IMR-90 (cell line): ENCODE results near the gene NAA15. TPM values are rescaled to one million over a fixed set of nuclear protein-coding genes. Genes with fewer than 3 reads are reported as not detected.

ENCODE experiments used
- ATAC-seq: fragments of 200-7000 bp; cut with Tn5 transposase; 2 replicates; pipeline ENCODE4 v1.9.1; 2020; ENCODE audit warnings: low read depth, mild to moderate bottlenecking, moderate library complexity
- BruUV-seq: library from RNA; stranded (reverse); fragments of 400-500 nt; replicated peaks from 2 replicates; lab custom pipeline; 2021; lab: Mats Ljungman, UMichigan
- CTCF ChIA-PET: fragments of 300-600 bp; formaldehyde crosslinking; extraction: SDS; loops from one replicate; lab custom pipeline; 2021; ENCODE audit warnings: antibody characterized with exemption; lab: Yijun Ruan, JAX
- POLR2A ChIA-PET: fragments of 300-600 bp; sonication (Branson Sonifier 250); formaldehyde crosslinking; loops from one replicate; lab custom pipeline; 2022; ENCODE audit warnings: antibody characterized with exemption; ENCODE audit not compliant: unreplicated experiment; lab: Charles Lee
- DNase-seq: peaks from one replicate; pipeline ENCODE4 v3.0.0; 2013
- H2AFZ ChIP-seq: replicated peaks from 2 replicates; pipeline ENCODE3; 2013; ENCODE audit warnings: low read length, mild to moderate bottlenecking; ENCODE audit not compliant: poor library complexity
- H2AK5ac ChIP-seq: 2 replicates; pipeline ENCODE4 v1.6.1; 2013; ENCODE audit warnings: low read depth, low read length, inconsistent platforms
- H2AK9ac ChIP-seq: replicated peaks from 2 replicates; pipeline ENCODE3; 2013; ENCODE audit warnings: mild to moderate bottlenecking, low read depth, low read length, moderate library complexity; ENCODE audit not compliant: poor library complexity
- H2BK120ac ChIP-seq: 2 replicates; pipeline ENCODE4 v1.6.1; 2013; ENCODE audit warnings: low read depth, low read length, inconsistent platforms
- H2BK15ac ChIP-seq: 3 replicates; pipeline ENCODE4 v1.6.1; 2013; ENCODE audit warnings: low read depth, low read length, inconsistent platforms
- H2BK20ac ChIP-seq: 2 replicates; pipeline ENCODE4 v1.6.1; 2013; ENCODE audit warnings: low read depth, mild to moderate bottlenecking, inconsistent platforms, low read length, moderate library complexity
- H2BK5ac ChIP-seq: 2 replicates; pipeline ENCODE4 v1.6.1; 2013; ENCODE audit warnings: mild to moderate bottlenecking, low read depth, low read length, inconsistent platforms; ENCODE audit not compliant: poor library complexity, severe bottlenecking
- H3K14ac ChIP-seq: replicated peaks from 2 replicates; pipeline ENCODE4 v1.6.1; 2013; ENCODE audit warnings: low read depth, low read length, inconsistent platforms
- H3K18ac ChIP-seq: 2 replicates; pipeline ENCODE4 v1.6.1; 2013; ENCODE audit warnings: low read depth, low read length, control low read depth
- H3K23ac ChIP-seq: 2 replicates; pipeline ENCODE4 v1.6.1; 2013; ENCODE audit warnings: low read depth, low read length, inconsistent platforms
- H3K27ac ChIP-seq: 2 replicates; pipeline ENCODE4 v1.5.1; 2013; ENCODE audit warnings: mild to moderate bottlenecking, control low read depth, low read length; ENCODE audit not compliant: insufficient read depth
- H3K27me3 ChIP-seq: 2 replicates; pipeline ENCODE4 v1.6.1; 2013; ENCODE audit warnings: low read length; ENCODE audit not compliant: control insufficient read depth, insufficient read depth
- H3K36me3 ChIP-seq: 2 replicates; pipeline ENCODE4 v1.6.1; 2013; ENCODE audit warnings: low read length, mixed read lengths; ENCODE audit not compliant: control insufficient read depth, insufficient read depth
- H3K4ac ChIP-seq: 2 replicates; pipeline ENCODE4 v1.6.1; 2013; ENCODE audit warnings: low read depth, low read length, inconsistent platforms
- H3K4me1 ChIP-seq: 2 replicates; pipeline ENCODE4 v1.6.1; 2013; ENCODE audit warnings: low read length, mixed read lengths; ENCODE audit not compliant: control insufficient read depth, insufficient read depth
- H3K4me2 ChIP-seq: 2 replicates; pipeline ENCODE4 v1.6.1; 2013; ENCODE audit warnings: low read depth, mild to moderate bottlenecking, control low read depth, low read length, moderate library complexity
- H3K4me3 ChIP-seq: 2 replicates; pipeline ENCODE4 v1.5.1; 2013; ENCODE audit warnings: low read depth, mild to moderate bottlenecking, control low read depth, low read length, moderate library complexity; ENCODE audit not compliant: insufficient read depth
- H3K56ac ChIP-seq: 2 replicates; pipeline ENCODE4 v1.6.1; 2013; ENCODE audit warnings: low read length, inconsistent platforms; ENCODE audit not compliant: insufficient read depth; ENCODE audit errors: extremely low read depth
- H3K79me1 ChIP-seq, 2 experiments: 2 replicates each; pipeline ENCODE4 v1.6.1; 2013; ENCODE audit warnings: low read length in 2 of 2, inconsistent platforms in 1 of 2, low read depth in 1 of 2
- H3K9ac ChIP-seq: 2 replicates; pipeline ENCODE4 v1.6.1; 2013; ENCODE audit warnings: low read depth, low read length, control low read depth
- H3K9me1 ChIP-seq: 2 replicates; pipeline ENCODE4 v1.6.1; 2013; ENCODE audit warnings: low read length, inconsistent platforms; ENCODE audit not compliant: insufficient read depth
- H3K9me3 ChIP-seq: 2 replicates; pipeline ENCODE4 v1.6.1; 2013; ENCODE audit warnings: low read length; ENCODE audit not compliant: control insufficient read depth, insufficient read depth
- H4K20me1 ChIP-seq: 2 replicates; pipeline ENCODE4 v1.6.1; 2013; ENCODE audit warnings: low read length, inconsistent platforms; ENCODE audit not compliant: insufficient read depth
- H4K5ac ChIP-seq: 2 replicates; pipeline ENCODE4 v1.6.1; 2013; ENCODE audit warnings: mild to moderate bottlenecking, low read depth, low read length, control low read depth
- H4K8ac ChIP-seq, 2 experiments: 2 replicates each; pipeline ENCODE4 v1.6.1; 2013; ENCODE audit warnings: low read depth in 2 of 2, low read length in 2 of 2, control low read depth in 1 of 2, inconsistent platforms in 1 of 2
- H4K91ac ChIP-seq: 2 replicates; pipeline ENCODE4 v1.6.1; 2013; ENCODE audit warnings: low read depth, low read length, inconsistent platforms; ENCODE audit not compliant: insufficient read depth
- BHLHE40 ChIP-seq: fragments of 150-350 bp; IDR thresholded peaks from 2 replicates; pipeline ENCODE4 v1.6.1; 2016; ENCODE audit warnings: mild to moderate bottlenecking, low read depth, low read length
- CEBPB ChIP-seq: IDR thresholded peaks from 2 replicates; pipeline ENCODE4 v1.6.1; 2012; ENCODE audit warnings: low read depth, low read length, improper control_type of control experiment
- CHD1 ChIP-seq: IDR thresholded peaks from 2 replicates; pipeline ENCODE4 v1.6.1; 2012; ENCODE audit warnings: low read depth, low read length, improper control_type of control experiment
- CTCF ChIP-seq: conservative IDR thresholded peaks from 2 replicates; pipeline ENCODE4 v1.5.1; 2012; ENCODE audit warnings: mild to moderate bottlenecking, low read depth, low read length, improper control_type of control experiment
- ELK1 ChIP-seq: fragments of 150-350 bp; IDR thresholded peaks from 2 replicates; pipeline ENCODE4 v1.6.1; 2016; ENCODE audit warnings: low read depth, mild to moderate bottlenecking, low read length, moderate library complexity, borderline replicate concordance
- MAFK ChIP-seq: IDR thresholded peaks from 2 replicates; pipeline ENCODE4 v1.6.1; 2012; ENCODE audit warnings: low read depth, low read length, improper control_type of control experiment
- MAZ ChIP-seq: IDR thresholded peaks from 2 replicates; pipeline ENCODE4 v1.6.1; 2012; ENCODE audit warnings: low read depth, mild to moderate bottlenecking, low read length, improper control_type of control experiment, moderate library complexity, borderline replicate concordance
- MXI1 ChIP-seq: IDR thresholded peaks from 2 replicates; pipeline ENCODE4 v1.6.1; 2012; ENCODE audit warnings: low read depth, mild to moderate bottlenecking, low read length, moderate library complexity, borderline replicate concordance
- NFE2L2 ChIP-seq: fragments of 150-350 bp; IDR thresholded peaks from 2 replicates; pipeline ENCODE4 v1.6.1; 2016; ENCODE audit warnings: low read depth, mild to moderate bottlenecking, low read length
- POLR2A ChIP-seq: IDR thresholded peaks from 2 replicates; pipeline ENCODE4 v1.6.1; 2012; ENCODE audit warnings: mild to moderate bottlenecking, low read depth, low read length
- RAD21 ChIP-seq: IDR thresholded peaks from 2 replicates; pipeline ENCODE4 v1.6.1; 2012; ENCODE audit warnings: low read length, improper control_type of control experiment
- RCOR1 ChIP-seq: IDR thresholded peaks from 2 replicates; pipeline ENCODE4 v1.6.1; 2012; ENCODE audit warnings: mild to moderate bottlenecking, low read length, improper control_type of control experiment; ENCODE audit not compliant: insufficient replicate concordance
- RFX5 ChIP-seq: IDR thresholded peaks from 2 replicates; pipeline ENCODE4 v1.8.0; 2012; ENCODE audit warnings: low read depth, mild to moderate bottlenecking, low read length, moderate library complexity
- SMC3 ChIP-seq: fragments of 150-350 bp; IDR thresholded peaks from 2 replicates; pipeline ENCODE4 v1.6.1; 2016; ENCODE audit warnings: low read depth, mild to moderate bottlenecking, antibody characterized with exemption, low read length, moderate library complexity
- USF2 ChIP-seq: fragments of 150-350 bp; IDR thresholded peaks from 2 replicates; pipeline ENCODE4 v1.6.1; 2017; ENCODE audit warnings: mild to moderate bottlenecking, antibody characterized with exemption, low read length, low read depth
- WGBS, 2 experiments: methylation state at CpG; one replicate each; pipeline versions ENCODE4 v1.1.5 to v1.1.7; 2013; ENCODE audit warnings: missing lambda C conversion rate in 2 of 2; ENCODE audit not compliant: insufficient read length in 1 of 2; ENCODE audit errors: extremely low coverage in 2 of 2; 5-methylcytosine and 5-hydroxymethylcytosine counted together
- dilution Hi-C: fragments of 300-500 bp; cut with HindIII; formaldehyde crosslinking; loops from one replicate; pipeline ENCODE4 v1.14.3; 2018; ENCODE audit warnings: low sequenced_read_pairs; ENCODE audit not compliant: unreplicated experiment
- in situ Hi-C: fragments of 300-500 bp; cut with MboI; formaldehyde crosslinking; loops from 3 replicates; pipeline ENCODE4 v1.14.3; 2019; ENCODE audit warnings: low sequenced_read_pairs, inconsistent platforms, mixed read lengths
- intact Hi-C: fragments of 100-400 bp; cut with micrococcal nuclease; formaldehyde crosslinking; loops from 2 replicates; pipeline ENCODE4 v1.10.0; 2022
- polyA plus RNA-seq, 3 experiments: library from polyadenylated mRNA; depleted of rRNA; stranded (reverse); fragments of >200 nt; gene quantifications; 2 replicates each; pipeline ENCODE4 v1.2.3, GENCODE V29; 2012; ENCODE audit warnings: low replicate concordance in 1 of 3
- total RNA-seq: library from RNA; depleted of rRNA; stranded (reverse); fragments of >200 nt; gene quantifications from 2 replicates; pipeline ENCODE4 v1.2.3, GENCODE V29; 2012

Gene NAA15
- total and polyA plus RNA-seq, 2 of the 4 experiments (the other 2 are of a cell fraction), result 11.0 to 43.4 TPM

GRCh38 chr4:139401368-139401767 lies 100.1 kb downstream of the NAA15 start:
- ChIA-PET CTCF (no interaction called here), POLR2A (no interaction called here)
- no peaks in the 10 kb centered on the region for H3K27me3 ChIP-seq
- H3K4me3 ChIP-seq, result no peak overlapping the region
- H3K18ac ChIP-seq, result no peak overlapping the region
- H2BK5ac ChIP-seq, result no peak overlapping the region
- no TSS peak for BruUV-seq
- H2AK5ac ChIP-seq, result no peak overlapping the region
- H4K5ac ChIP-seq, result no peak overlapping the region
- no peak overlapping the region for H2AK9ac ChIP-seq
- 100% methylated on average over 3 of the region's 3 CpGs; no CpG with 5 or more reads in 1 of the 2 experiments for WGBS, 2 experiments
- no peak overlapping the region for H3K9ac ChIP-seq
- H4K91ac ChIP-seq, result no peak overlapping the region
- H2AFZ ChIP-seq, result no peak overlapping the region
- H3K4ac ChIP-seq, result no peak overlapping the region
- TF ChIP-seq RAD21 (no peak), POLR2A (no peak), CTCF (no peak), NFE2L2 (no peak), CEBPB (no peak), MAFK (no peak), SMC3 (no peak), MXI1 (no peak), CHD1 (no peak), RCOR1 (no peak), USF2 (no peak), RFX5 (no peak), BHLHE40 (no peak), ELK1 (no peak), MAZ (no peak)
- no peaks in the 10 kb centered on the region for H4K20me1 ChIP-seq
- H3K23ac ChIP-seq, result no peak overlapping the region
- H2BK15ac ChIP-seq, result no peak overlapping the region
- H2BK20ac ChIP-seq, result no peak overlapping the region
- intact Hi-C loops, result no loop called here
- dilution Hi-C loops, result no loop called here
- H3K36me3 ChIP-seq, result no peaks in the 10 kb centered on the region
- no peak overlapping the region for H3K56ac ChIP-seq
- H3K27ac ChIP-seq, result no peak overlapping the region
- peaks cover 2% of the 10 kb centered on the region; the same call in 1 of the 2 replicates for H3K9me1 ChIP-seq
- no peaks in the 10 kb centered on the region for H3K79me1 ChIP-seq
- H3K14ac ChIP-seq, result no peak overlapping the region
- no peaks in the 10 kb centered on the region for H3K9me3 ChIP-seq
- no peak overlapping the region for H2BK120ac ChIP-seq
- H4K8ac ChIP-seq, result no peak overlapping the region
- ATAC-seq (peak; percentile 31; the same call in 1 of the 2 replicates), DNase-seq (no peak)
- in situ Hi-C loops, result no loop called here
- H3K4me1 ChIP-seq, result no peaks in the 10 kb centered on the region
- no peak overlapping the region for H3K4me2 ChIP-seq
